GM12878 (cell line): ENCODE results near the gene NPAS3. TPM values are rescaled to one million over a fixed set of nuclear protein-coding genes. Genes with fewer than 3 reads are reported as not detected.

Experiments used
- ATAC-seq: fragments of 200-7000 bp; cut with Tn5 transposase; 3 replicates; pipeline ENCODE4 v1.9.1; 2020; ENCODE audit warnings: mild to moderate bottlenecking, moderate library complexity
- BruUV-seq: library from RNA; stranded (reverse); fragments of 400-500 nt; replicated peaks from 2 replicates; lab custom pipeline; 2021; lab: Mats Ljungman, UMichigan
- CTCF ChIA-PET: fragments of 300-600 bp; sonication (Branson Sonifier 250); formaldehyde crosslinking; extraction: SDS; loops from one replicate; lab custom pipeline; 2021; ENCODE audit warnings: inconsistent platforms; lab: Yijun Ruan, JAX
- POLR2A ChIA-PET: fragments of 350-600 bp; formaldehyde crosslinking; extraction: SDS; loops from one replicate; lab custom pipeline; 2021; ENCODE audit warnings: inconsistent platforms; lab: Charles Lee
- RAD21 ChIA-PET: fragments of 300-600 bp; sonication (Branson Sonifier 250); formaldehyde crosslinking; loops from one replicate; lab custom pipeline; 2023; ENCODE audit warnings: antibody characterized with exemption; ENCODE audit not compliant: unreplicated experiment; lab: Charles Lee
- SMC1A ChIA-PET: fragments of 300-600 bp; sonication (Branson Sonifier 250); formaldehyde crosslinking; loops from one replicate; lab custom pipeline; 2023; ENCODE audit not compliant: unreplicated experiment, uncharacterized antibody; lab: Charles Lee
- DNase-seq: peaks from one replicate; pipeline ENCODE4 v3.0.0-alpha.2; 2011; ENCODE audit warnings: low read depth, low spot score
- FAIRE-seq: peaks from 3 replicates; lab custom pipeline; 2011; peaks lifted over from hg19 to GRCh38; lab: Jason Lieb, UNC
- H2AFZ ChIP-seq: 2 replicates; pipeline ENCODE4 v1.6.0; 2011; ENCODE audit warnings: low read depth, low read length, control low read depth; ENCODE audit not compliant: control insufficient read depth
- H3K27ac ChIP-seq: 2 replicates; pipeline ENCODE4 v1.5.1; 2011; ENCODE audit warnings: control low read depth; ENCODE audit not compliant: control insufficient read depth, insufficient read depth
- H3K27me3 ChIP-seq, 2 experiments: replicated peaks in 1 of 2; 2 replicates each; pipeline versions ENCODE4 v1.6.0 to v1.6.1; 2011; ENCODE audit warnings: low read length in 1 of 2; ENCODE audit not compliant: control insufficient read depth in 2 of 2, insufficient read depth in 2 of 2
- H3K36me3 ChIP-seq, 2 experiments: 2 replicates each; pipeline ENCODE4 v1.5.1; 2011; ENCODE audit warnings: low read length in 1 of 2; ENCODE audit not compliant: control insufficient read depth in 2 of 2, insufficient read depth in 2 of 2
- H3K4me1 ChIP-seq: 2 replicates; pipeline ENCODE4 v1.6.1; 2011; ENCODE audit warnings: mild to moderate bottlenecking, low read length, moderate library complexity, mixed read lengths; ENCODE audit not compliant: control insufficient read depth, insufficient read depth
- H3K4me2 ChIP-seq: 2 replicates; pipeline ENCODE4 v1.6.0; 2011; ENCODE audit warnings: control low read depth; ENCODE audit not compliant: control insufficient read depth, insufficient read depth
- H3K4me3 ChIP-seq: fragments of 200-600 bp; sonication (generic); 2 replicates; pipeline ENCODE4 v1.5.1; 2016
- H3K79me2 ChIP-seq: 2 replicates; pipeline ENCODE4 v1.6.0; 2011; ENCODE audit warnings: low read length; ENCODE audit not compliant: control insufficient read depth, insufficient read depth
- H3K9ac ChIP-seq: 2 replicates; pipeline ENCODE4 v1.8.0; 2011; ENCODE audit warnings: low read length, control low read depth, mixed read lengths; ENCODE audit not compliant: control insufficient read depth, insufficient read depth
- H3K9me3 ChIP-seq: replicated peaks from 3 replicates; pipeline ENCODE4 v1.5.1; 2011; ENCODE audit warnings: mild to moderate bottlenecking, low read length; ENCODE audit not compliant: control insufficient read depth, insufficient read depth
- H4K20me1 ChIP-seq: 2 replicates; pipeline ENCODE4 v1.6.0; 2011; ENCODE audit not compliant: control insufficient read depth, insufficient read depth
- CBX5 ChIP-seq: sonication (generic); IDR thresholded peaks from 2 replicates; pipeline ENCODE4 v1.6.1; 2016; ENCODE audit warnings: low read depth, moderate library complexity, mild to moderate bottlenecking, inconsistent platforms
- JUNB ChIP-seq: IDR thresholded peaks from 2 replicates; pipeline ENCODE4 v1.6.1; 2016; ENCODE audit warnings: antibody characterized with exemption, mild to moderate bottlenecking
- KDM1A ChIP-seq: fragments of 200-600 bp; sonication (generic); IDR thresholded peaks from 2 replicates; pipeline ENCODE4 v1.6.1; 2016; ENCODE audit warnings: borderline replicate concordance
- MTA3 ChIP-seq: IDR thresholded peaks from 2 replicates; pipeline ENCODE4 v1.6.1; 2012; ENCODE audit warnings: low read length, inconsistent platforms, borderline replicate concordance
- NFXL1 ChIP-seq: fragments of 450-650 bp; IDR thresholded peaks from 2 replicates; pipeline ENCODE4 v1.6.1; 2017; ENCODE audit warnings: antibody characterized with exemption, mild to moderate bottlenecking, borderline replicate concordance
- NFYB ChIP-seq: IDR thresholded peaks from 2 replicates; pipeline ENCODE4 v1.6.1; 2011; ENCODE audit warnings: low read depth, mild to moderate bottlenecking, low read length, improper control_type of control experiment, moderate library complexity; ENCODE audit not compliant: insufficient read depth
- RCOR1 ChIP-seq: conservative IDR thresholded peaks from 2 replicates; pipeline ENCODE4 v1.6.1; 2012; ENCODE audit warnings: low read depth, low read length, improper control_type of control experiment
- TCF3 ChIP-seq: IDR thresholded peaks from 2 replicates; pipeline ENCODE4 v1.6.1; 2012; ENCODE audit warnings: low read depth, mild to moderate bottlenecking, low read length, borderline replicate concordance; ENCODE audit not compliant: insufficient read depth
- YBX1 ChIP-seq: fragments of 450-650 bp; IDR thresholded peaks from 2 replicates; pipeline ENCODE4 v1.6.1; 2016; ENCODE audit warnings: antibody characterized with exemption
- ZSCAN29 ChIP-seq: fragments of 450-650 bp; IDR thresholded peaks from 2 replicates; pipeline ENCODE4 v1.6.1; 2017; ENCODE audit warnings: mild to moderate bottlenecking, moderate library complexity
- ZZZ3 ChIP-seq: IDR thresholded peaks from 2 replicates; pipeline ENCODE4 v1.6.1; 2011; ENCODE audit warnings: low read depth; ENCODE audit not compliant: control insufficient read depth, insufficient read length
- WGBS: methylation state at CpG from one replicate; pipeline ENCODE4 v1.1.6; 2016; ENCODE audit warnings: low lambda C conversion rate; ENCODE audit not compliant: insufficient replicate concordance, insufficient coverage; ENCODE audit errors: missing lambda C conversion rate; 5-methylcytosine and 5-hydroxymethylcytosine counted together
- in situ Hi-C: fragments of 300-500 bp; cut with MboI; formaldehyde crosslinking; loops from 9 replicates; pipeline ENCODE4 v1.14.3; 2018; ENCODE audit warnings: mixed read lengths
- intact Hi-C: fragments of 100-400 bp; cut with micrococcal nuclease; formaldehyde crosslinking; loops from one replicate; pipeline ENCODE4 v1.14.2; 2022; ENCODE audit not compliant: unreplicated experiment
- polyA plus RNA-seq, 11 experiments: library from polyadenylated mRNA; depleted of rRNA in 4 of 11; unstranded in 6 of 11; stranded (reverse) in 5 of 11; fragments of >200 nt; fragmentation: Nextera tagmentation in 4 of 11; fragmentation: Illumina TruSeq in 1 of 11; extraction: Ambion mirVana in 4 of 11; extraction: Trizol in 1 of 11; gene quantifications; 1 replicate in 1 of 11; 2 replicates in 10 of 11; pipeline versions ENCODE4 v1.2.1 to v1.2.3, GENCODE V29; 2011 to 2016; ENCODE audit warnings: inconsistent platforms in 2 of 11, missing spikeins in 2 of 11, low read depth in 1 of 11
- total RNA-seq, 4 experiments: library from RNA; depleted of rRNA in 3 of 4; stranded (reverse); fragments of >200 nt in 3 of 4; fragmentation: Illumina TruSeq in 1 of 4; extraction: Trizol in 1 of 4; gene quantifications; 2 replicates each; pipeline versions ENCODE4 v1.2.1 to v1.2.3, GENCODE V29; 2013 to 2021
- TF ChIP-seq, protein P1 (sequence below): fragments of 450-650 bp; IDR thresholded peaks from 2 replicates; pipeline ENCODE4 v1.6.1; 2016; ENCODE audit warnings: mild to moderate bottlenecking
- TF ChIP-seq, protein P2 (sequence below): fragments of 450-650 bp; formaldehyde crosslinking; IDR thresholded peaks from 2 replicates; pipeline ENCODE4 v1.4.0; 2022; ENCODE audit warnings: mild to moderate bottlenecking, moderate library complexity
- TF ChIP-seq, protein P3 (sequence below): fragments of 150-350 bp; IDR thresholded peaks from 2 replicates; pipeline ENCODE4 v1.6.1; 2014; ENCODE audit warnings: mild to moderate bottlenecking, low read depth, low read length
- TF ChIP-seq, protein P4 (sequence below): fragments of 450-650 bp; IDR thresholded peaks from 2 replicates; pipeline ENCODE4 v1.6.1; 2017; ENCODE audit warnings: low read depth, mild to moderate bottlenecking, moderate library complexity

NPAS3 gene
- total and polyA plus RNA-seq, 10 of the 15 experiments (the other 5 are each of a cell fraction or from before 2014, with no cell fraction given), result under 0.01 to 2.7 (median 0.03) TPM; not detected in 6

DNA sequence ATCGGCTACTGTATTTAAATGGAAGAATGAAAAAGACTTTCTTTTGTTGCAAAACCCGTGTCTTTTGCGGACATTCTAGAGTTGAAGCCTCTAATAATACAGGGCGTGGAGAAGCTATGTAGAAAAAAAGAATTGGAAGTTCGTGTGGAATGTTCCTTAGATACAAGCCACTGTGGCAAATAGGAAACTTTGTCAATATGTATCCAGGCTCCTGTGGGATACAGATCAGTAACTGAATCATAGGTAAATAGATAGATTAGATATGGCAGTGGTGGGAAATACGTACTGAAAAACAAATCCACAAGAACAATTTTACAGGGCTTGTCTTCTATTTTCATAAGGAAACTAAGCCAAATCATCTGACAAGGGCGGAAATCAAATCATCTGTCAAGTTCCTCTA, 766.8 kb downstream of the NPAS3 start:
- H2AFZ ChIP-seq, result no peak overlapping the region
- 31% methylated on average over 7 of the region's 7 CpGs for WGBS
- no peak overlapping the region for H3K27ac ChIP-seq
- FAIRE-seq, result no peak
- H3K4me3 ChIP-seq, result no peak overlapping the region
- no peaks in the 10 kb centered on the region for H3K36me3 ChIP-seq
- no peak for DNase-seq
- no peaks in the 10 kb centered on the region for H3K9me3 ChIP-seq
- POLR2A ChIA-PET, result interaction anchor here (0.6 to 2.2 kb wide), 4 partner anchors 11 to 246 kb away, joined by 3 to 8 read pairs (median 4); no protein-coding TSS in a partner anchor
- no peak overlapping the region for H3K9ac ChIP-seq
- H3K4me2 ChIP-seq, result no peak overlapping the region
- BruUV-seq, result no TSS peak
- CTCF ChIA-PET, result interaction anchor here (0.5 to 2.0 kb wide), 4 partner anchors 87 to 99 kb away, joined by 3 to 9 read pairs (median 4); no protein-coding TSS in a partner anchor
- H4K20me1 ChIP-seq, result no peaks in the 10 kb centered on the region
- in situ Hi-C loops, result no loop called here
- no peaks in the 10 kb centered on the region for H3K4me1 ChIP-seq
- no peaks in the 10 kb centered on the region for H3K79me2 ChIP-seq
- SMC1A ChIA-PET, result interaction anchor here (0.8 to 2.8 kb wide), 11 partner anchors 9 to 193 kb away, joined by 3 to 23 read pairs (median 5); no protein-coding TSS in a partner anchor
- TF ChIP-seq NFXL1 (no peak), ZZZ3 (no peak), TCF3 (no peak), YBX1 (no peak), KDM1A (no peak), JUNB (no peak), CBX5 (no peak), MTA3 (no peak), NFYB (no peak), RCOR1 (no peak), ZSCAN29 (no peak)
- TF ChIP-seq, protein P1, sequence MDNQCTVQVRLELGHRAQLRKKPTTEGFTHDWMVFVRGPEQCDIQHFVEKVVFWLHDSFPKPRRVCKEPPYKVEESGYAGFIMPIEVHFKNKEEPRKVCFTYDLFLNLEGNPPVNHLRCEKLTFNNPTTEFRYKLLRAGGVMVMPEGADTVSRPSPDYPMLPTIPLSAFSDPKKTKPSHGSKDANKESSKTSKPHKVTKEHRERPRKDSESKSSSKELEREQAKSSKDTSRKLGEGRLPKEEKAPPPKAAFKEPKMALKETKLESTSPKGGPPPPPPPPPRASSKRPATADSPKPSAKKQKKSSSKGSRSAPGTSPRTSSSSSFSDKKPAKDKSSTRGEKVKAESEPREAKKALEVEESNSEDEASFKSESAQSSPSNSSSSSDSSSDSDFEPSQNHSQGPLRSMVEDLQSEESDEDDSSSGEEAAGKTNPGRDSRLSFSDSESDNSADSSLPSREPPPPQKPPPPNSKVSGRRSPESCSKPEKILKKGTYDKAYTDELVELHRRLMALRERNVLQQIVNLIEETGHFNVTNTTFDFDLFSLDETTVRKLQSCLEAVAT, result no peak
- TF ChIP-seq, protein P2, sequence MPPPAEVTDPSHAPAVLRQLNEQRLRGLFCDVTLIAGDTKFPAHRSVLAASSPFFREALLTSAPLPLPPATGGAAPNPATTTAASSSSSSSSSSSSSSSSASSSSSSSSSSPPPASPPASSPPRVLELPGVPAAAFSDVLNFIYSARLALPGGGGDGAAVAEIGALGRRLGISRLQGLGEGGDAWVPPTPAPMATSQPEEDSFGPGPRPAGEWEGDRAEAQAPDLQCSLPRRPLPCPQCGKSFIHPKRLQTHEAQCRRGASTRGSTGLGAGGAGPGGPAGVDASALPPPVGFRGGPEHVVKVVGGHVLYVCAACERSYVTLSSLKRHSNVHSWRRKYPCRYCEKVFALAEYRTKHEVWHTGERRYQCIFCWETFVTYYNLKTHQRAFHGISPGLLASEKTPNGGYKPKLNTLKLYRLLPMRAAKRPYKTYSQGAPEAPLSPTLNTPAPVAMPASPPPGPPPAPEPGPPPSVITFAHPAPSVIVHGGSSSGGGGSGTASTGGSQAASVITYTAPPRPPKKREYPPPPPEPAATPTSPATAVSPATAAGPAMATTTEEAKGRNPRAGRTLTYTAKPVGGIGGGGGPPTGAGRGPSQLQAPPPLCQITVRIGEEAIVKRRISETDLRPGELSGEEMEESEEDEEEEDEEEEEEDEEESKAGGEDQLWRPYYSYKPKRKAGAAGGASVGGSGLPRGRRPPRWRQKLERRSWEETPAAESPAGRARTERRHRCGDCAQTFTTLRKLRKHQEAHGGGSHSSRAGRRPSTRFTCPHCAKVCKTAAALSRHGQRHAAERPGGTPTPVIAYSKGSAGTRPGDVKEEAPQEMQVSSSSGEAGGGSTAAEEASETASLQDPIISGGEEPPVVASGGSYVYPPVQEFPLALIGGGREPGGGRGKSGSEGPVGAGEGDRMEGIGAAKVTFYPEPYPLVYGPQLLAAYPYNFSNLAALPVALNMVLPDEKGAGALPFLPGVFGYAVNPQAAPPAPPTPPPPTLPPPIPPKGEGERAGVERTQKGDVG (CRISPR knock-in tag), result no peak
- TF ChIP-seq, protein P3, sequence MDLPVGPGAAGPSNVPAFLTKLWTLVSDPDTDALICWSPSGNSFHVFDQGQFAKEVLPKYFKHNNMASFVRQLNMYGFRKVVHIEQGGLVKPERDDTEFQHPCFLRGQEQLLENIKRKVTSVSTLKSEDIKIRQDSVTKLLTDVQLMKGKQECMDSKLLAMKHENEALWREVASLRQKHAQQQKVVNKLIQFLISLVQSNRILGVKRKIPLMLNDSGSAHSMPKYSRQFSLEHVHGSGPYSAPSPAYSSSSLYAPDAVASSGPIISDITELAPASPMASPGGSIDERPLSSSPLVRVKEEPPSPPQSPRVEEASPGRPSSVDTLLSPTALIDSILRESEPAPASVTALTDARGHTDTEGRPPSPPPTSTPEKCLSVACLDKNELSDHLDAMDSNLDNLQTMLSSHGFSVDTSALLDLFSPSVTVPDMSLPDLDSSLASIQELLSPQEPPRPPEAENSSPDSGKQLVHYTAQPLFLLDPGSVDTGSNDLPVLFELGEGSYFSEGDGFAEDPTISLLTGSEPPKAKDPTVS, result no peak
- TF ChIP-seq, protein P4, sequence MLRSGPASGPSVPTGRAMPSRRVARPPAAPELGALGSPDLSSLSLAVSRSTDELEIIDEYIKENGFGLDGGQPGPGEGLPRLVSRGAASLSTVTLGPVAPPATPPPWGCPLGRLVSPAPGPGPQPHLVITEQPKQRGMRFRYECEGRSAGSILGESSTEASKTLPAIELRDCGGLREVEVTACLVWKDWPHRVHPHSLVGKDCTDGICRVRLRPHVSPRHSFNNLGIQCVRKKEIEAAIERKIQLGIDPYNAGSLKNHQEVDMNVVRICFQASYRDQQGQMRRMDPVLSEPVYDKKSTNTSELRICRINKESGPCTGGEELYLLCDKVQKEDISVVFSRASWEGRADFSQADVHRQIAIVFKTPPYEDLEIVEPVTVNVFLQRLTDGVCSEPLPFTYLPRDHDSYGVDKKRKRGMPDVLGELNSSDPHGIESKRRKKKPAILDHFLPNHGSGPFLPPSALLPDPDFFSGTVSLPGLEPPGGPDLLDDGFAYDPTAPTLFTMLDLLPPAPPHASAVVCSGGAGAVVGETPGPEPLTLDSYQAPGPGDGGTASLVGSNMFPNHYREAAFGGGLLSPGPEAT, result no peak
- RAD21 ChIA-PET, result interaction anchor here (0.7 to 3.0 kb wide), 7 partner anchors 19 to 227 kb away, joined by 3 to 15 read pairs (median 3); no protein-coding TSS in a partner anchor
- ATAC-seq, result no peak
- H3K27me3 ChIP-seq, result 0 out of 4 replicates have a peak, but pooled peaks cover 0 to 3% of the 10 kb centered on the region in 2 experiments
- intact Hi-C loops, result no loop called here
